ENCODE measurements around the gene ATXN2.

- no peak for TF ChIP-seq EZH2 (IDR thresholded peaks at IDR 0.05; ENCODE audit: borderline replicate concordance, low read length)
- TF ChIP-seq, protein P1, sequence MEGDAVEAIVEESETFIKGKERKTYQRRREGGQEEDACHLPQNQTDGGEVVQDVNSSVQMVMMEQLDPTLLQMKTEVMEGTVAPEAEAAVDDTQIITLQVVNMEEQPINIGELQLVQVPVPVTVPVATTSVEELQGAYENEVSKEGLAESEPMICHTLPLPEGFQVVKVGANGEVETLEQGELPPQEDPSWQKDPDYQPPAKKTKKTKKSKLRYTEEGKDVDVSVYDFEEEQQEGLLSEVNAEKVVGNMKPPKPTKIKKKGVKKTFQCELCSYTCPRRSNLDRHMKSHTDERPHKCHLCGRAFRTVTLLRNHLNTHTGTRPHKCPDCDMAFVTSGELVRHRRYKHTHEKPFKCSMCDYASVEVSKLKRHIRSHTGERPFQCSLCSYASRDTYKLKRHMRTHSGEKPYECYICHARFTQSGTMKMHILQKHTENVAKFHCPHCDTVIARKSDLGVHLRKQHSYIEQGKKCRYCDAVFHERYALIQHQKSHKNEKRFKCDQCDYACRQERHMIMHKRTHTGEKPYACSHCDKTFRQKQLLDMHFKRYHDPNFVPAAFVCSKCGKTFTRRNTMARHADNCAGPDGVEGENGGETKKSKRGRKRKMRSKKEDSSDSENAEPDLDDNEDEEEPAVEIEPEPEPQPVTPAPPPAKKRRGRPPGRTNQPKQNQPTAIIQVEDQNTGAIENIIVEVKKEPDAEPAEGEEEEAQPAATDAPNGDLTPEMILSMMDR (IDR thresholded peaks at IDR 0.05; ENCODE audit: low read length): no peak
Observed at GRCh38 chr12:111471236-111471635, 127.9 kb downstream of the ATXN2 start.
